Stimulated activated CD8-positive, alpha-beta memory T cell treated with anti-CD3 and anti-CD28 coated beads, Interleukin-15, amount 100 ng/mL, for 24 hours (primary cell): ENCODE results near the gene JARID2.

ENCODE experiments used
- DNase-seq: peaks from one replicate; pipeline ENCODE4 v3.0.0-alpha.2; 2020; ENCODE audit warnings: low read depth

The JARID2 gene

DNA sequence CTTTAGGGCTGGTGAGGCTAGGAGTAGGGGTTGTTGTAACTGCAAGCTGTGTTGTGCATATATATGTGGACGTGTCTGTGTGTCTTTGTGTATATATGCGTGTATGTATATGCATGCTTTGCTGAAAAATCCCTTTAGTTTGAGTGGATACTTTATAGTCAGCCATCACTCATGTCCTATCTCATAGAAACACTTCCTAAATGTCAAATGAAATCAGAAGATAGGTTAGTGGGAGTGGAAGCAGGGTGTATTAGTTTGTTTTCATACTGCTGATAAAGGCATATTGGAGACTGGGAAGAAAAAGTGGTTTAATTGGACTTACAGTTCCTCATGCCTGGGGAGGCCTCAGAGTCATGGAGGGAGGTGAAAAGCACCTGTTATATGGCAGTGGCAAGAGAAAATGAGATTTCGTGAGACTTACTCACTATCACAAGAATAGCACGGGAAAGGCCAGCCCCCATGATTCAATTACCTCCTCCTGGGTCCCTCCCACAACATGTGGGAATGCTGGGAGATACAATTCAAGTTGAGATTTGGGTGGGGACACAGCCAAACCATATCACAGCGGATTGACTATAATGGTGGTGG lies 131.1 kb downstream of the JARID2 start:
- DNase-seq, result no peak

DNA sequence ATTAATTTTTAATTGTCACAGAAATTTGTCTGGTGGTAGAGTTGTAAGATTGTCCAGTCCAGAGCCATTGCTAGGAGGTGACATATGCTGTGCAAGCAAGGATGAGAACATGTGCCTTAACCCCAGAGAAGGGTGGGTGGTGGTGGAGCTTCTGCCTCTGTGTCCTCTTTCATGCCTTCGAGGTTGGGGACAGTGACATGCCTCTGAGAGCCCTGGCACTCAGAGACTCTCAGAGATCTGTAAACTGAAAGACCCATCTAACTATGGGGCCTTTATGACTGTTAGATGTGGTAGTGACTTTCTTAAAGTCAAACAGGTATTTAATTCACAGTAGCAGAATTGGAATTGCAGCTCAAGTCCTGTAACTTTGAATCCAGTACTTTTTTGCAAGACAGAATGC lies 132.4 kb downstream of the JARID2 start:
- no peak for DNase-seq

DNA sequence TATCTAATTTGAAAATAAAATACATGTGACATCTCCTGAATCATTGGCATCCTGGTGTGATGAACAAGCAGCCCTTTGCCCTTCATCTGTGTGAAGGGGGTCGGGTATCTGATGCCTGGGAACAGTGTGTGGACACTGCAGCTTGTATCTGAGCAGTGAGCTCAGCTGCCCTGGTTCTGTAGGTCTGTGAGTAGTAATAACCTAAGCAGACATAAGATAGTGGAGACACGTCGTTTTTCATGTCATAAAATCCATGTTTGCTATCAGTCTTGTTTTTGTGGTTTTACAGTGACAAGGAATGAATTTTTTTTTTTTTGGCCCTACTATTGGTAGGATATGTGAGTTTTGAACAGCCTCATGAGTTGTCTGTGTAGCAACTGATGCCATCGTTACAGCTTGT lies 133.0 kb downstream of the JARID2 start:
- DNase-seq, result no peak

DNA sequence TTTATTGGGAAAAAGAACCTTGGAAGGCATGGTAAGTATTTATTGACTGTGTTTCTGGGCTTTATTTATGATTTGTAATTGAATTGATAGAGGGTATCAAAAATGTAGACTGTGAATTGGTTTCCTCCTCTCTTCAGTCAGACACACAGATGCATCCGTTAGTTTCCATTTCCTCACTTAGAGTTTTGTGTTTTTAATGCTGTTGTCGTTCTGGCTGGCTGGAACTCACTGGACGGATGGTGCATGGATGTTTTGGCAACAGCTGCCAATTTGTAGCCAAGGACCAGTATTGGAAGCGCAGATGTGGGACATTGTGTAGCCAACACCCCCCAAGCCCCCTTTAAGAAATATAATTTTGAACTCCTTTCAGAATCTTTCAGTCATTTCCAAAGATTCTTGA lies 134.5 kb downstream of the JARID2 start:
- no peak for DNase-seq

DNA sequence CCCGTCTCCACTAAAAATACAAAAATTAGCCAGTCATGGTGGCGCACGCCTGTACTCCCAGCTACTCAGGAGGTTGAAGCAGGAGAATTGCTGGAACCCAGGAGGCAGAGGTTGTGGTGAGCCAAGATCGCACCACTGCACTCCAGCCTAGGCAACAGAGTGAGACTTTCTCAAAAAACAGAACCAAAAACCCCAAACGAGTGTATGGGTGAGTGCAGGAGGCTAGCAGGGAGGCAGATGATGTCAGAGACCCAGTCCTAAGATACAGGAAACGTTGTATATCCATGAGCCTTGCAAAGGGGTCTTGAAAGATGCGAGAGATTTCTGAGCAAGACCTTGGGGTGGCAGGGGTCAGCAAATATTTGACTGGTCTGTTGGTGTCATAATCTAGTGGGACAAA lies 136.2 kb downstream of the JARID2 start:
- no peak for DNase-seq

DNA sequence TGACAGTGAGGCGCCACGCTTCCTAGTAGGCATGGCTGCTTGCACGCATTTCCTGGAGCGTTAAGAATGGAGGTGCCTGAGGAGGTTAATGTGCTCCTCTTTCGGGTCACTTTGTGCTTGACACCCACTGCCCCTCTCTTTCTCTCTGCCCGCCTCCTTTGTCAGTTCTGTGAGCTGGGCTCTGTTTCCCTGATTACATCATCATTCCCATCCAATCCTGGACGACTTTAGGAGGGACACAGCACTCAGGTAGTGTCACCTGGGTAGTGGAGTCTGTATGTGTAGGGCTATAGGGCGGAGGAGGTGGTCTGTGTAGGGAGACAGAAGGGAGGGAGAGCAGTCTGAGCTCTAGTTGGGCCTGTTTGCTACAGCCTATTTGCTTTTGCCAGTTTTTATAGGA lies 136.8 kb downstream of the JARID2 start:
- DNase-seq, result no peak

DNA sequence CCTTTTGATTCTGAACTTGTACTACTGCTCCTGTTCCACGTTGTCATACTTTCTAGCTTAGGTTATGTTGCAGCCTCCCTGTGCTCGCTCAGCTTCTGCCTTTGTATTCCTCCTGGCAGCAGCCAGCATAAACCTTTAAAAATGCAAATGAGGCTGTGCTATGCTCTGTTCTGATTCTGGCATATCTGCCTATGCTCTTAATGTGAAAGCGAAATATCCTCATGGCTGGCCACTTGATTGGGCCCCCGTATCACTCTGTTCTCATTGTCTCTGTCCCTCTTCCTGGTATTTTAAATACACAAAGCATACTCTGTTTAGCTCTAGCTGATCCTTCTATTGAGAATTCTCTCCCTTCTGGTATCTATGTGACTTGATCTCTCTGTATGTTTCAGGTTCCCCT lies 139.0 kb downstream of the JARID2 start:
- no peak for DNase-seq

DNA sequence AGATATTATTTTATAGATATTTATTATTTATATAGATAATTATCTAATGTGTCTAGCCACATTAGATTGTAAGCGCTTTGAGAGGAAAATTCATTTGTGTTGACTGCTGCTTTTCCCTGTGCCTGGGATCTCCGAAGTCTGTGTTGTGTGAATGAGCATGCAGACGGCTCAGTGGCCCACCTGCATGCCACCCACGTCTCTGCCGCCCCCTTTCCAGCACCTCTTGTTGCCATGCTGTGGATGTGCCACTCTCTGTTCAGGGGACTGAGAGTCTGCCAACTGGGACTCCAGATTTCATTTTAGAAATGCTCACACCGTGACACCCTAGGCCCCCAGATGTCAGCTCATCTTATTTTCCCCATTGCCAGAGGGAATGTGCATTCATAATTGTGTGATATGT lies 139.7 kb downstream of the JARID2 start:
- no peak for DNase-seq

DNA sequence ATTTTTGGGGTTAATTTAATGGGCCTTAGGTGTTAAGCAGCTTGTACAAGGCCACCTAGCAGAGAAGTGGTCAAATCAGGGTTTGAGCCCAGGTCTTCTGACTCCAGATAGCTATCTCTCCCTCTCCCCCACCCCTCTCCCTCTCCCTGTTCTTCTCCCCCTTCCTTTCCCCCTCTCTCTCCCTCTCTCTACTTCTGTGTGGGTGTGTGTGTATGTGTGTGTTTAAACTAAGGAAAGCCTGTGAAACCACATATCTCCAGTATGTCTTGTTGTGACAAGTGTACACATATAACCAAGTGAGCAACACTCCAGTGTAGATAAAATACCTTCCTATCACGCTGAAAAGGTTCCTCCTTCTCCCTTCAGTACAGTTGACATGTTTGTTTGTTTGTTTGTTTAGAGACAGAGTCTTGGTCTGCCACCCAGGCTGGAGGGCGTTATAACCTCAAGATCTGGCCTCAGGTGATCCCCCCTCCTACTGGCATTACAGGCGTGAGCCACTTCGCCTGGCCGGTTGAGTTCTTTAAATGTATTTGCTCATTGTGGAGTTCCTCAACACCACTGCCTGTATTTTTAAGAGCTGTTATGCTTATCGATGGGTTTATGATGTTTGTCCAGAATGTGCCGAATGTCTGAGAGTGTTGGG lies 140.4 kb downstream of the JARID2 start:
- DNase-seq, result no peak

DNA sequence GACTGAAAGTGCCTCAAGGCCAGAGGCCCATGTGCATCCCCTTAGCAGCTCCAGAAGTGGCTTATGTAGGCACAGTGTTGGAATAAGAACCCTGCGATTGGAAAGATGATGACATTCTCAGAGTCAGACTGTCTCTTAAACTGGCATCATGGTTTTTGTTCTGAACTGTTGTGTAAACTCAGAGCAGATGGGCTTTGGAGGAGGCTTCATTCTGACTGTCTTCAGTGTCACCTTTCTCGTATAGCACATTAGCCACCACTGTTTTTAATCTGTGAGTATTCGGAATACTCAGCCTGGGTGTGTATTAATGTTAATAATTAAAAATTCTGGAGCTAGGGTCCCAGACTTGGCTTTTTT lies 140.9 kb downstream of the JARID2 start:
- DNase-seq, result no peak

DNA sequence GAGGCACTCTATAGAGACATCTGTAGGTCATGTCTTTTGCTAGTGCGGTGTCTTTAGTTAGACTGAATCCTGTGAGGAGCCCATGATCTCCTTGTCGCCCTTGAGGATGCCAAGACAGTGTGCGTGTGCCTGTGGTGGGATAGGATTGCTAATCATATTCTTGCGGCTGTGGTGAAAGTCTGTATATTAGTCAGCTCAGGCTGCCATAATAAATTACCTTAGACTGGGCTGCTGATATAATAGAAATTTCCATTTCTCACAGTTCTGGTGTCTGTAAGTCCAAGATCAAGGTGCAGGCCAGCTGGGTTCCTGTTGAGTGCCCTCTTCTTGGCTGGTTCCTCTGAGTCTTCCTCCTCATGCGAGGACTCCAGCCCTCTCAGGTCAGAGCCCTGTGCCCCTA lies 141.2 kb downstream of the JARID2 start:
- no peak for DNase-seq

DNA sequence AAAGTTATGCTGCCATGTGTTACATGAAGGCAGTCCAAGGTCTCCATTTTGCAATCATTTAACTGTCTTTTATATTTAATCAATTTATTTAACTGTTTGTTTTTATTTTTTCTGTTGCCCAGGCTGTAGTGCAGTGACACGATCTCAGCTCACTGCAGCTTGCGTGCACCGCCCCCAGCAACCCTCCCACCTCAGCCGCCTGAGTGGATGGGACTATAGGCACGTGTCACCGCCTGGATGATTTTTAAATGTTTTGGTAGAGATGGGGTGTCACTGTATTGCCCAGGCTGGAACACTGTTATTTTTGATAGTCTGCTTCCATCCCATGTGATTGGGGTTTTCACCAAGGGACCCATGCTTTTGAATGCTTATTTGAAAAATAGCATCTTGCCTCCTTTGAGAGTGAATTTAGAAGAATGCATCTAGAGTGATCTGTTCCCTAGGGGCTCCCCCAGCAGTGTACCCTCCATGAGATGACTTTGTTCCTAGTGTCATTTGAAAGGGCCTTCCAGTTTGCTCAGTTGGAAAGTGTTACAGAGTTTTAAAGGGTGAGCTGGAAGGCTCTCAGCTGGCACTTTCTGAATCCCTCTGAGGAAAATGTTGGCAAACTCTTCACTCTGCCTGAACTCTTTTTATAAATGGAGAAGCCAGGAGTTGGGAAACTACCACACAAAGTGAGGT lies 143.4 kb downstream of the JARID2 start:
- DNase-seq, result no peak

DNA sequence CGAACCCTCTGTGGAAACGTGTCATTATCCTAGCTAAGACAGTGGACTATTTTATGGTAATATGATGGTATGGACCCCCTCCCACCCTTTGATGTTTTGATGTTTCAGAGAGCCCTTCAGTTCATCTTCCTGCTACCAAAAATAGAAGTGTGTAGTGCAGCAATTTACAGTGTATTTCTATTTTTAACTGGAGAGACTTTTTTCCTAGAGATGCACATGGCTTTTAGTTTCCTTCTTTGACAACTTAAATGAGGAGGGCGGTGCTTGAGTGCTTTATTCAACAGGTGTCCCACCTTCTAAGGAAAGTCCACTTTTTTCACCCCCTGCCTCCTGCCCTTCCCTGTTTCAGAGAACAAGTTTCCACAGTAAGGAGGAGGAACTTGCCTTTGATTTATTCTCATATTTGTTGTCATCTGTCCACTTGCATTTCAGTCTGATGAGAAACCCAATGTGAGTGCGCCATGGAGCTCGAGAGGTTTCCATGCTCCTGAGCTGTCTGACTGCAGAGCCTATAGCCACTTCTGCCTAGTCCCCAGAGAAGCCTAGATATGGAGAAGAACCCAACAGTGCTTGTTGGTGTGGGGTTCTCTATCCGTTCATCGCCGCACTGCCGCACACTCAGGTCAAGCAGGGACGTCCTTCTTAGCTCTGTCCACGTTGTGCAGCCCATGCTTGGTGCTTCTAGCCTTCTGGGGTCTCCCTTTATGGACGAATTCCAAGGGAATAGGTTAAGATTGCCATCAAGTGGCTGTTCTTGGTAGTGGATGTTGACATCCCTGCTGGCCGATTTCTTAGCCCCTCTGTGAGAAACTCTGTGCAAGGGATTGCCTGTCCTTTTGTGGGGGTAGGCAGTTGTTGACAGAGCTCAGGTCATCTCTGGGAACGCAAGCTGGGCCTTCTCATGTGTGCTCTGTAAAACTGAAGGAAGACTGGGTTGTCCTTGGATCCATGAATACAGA lies 144.2 kb downstream of the JARID2 start:
- no peak for DNase-seq

DNA sequence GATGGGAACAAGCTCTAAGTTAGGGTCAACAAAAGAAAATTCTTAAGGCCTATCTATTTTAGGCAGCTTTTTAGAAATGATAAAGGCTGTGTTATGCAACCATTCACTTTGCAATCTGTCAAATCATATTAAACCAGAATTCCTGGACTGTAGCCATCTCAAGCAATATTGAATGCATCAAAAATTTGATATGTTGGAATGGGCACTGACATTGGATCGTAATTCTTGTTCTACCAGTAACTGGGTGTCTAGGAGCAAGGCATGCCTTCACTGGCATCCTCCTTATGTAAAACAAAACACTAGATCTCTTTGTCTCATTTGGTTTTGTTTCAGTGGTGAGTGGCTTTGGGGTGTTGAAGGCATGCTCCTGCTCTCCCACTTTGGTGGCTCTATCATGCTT lies 145.6 kb downstream of the JARID2 start:
- DNase-seq, result no peak

DNA sequence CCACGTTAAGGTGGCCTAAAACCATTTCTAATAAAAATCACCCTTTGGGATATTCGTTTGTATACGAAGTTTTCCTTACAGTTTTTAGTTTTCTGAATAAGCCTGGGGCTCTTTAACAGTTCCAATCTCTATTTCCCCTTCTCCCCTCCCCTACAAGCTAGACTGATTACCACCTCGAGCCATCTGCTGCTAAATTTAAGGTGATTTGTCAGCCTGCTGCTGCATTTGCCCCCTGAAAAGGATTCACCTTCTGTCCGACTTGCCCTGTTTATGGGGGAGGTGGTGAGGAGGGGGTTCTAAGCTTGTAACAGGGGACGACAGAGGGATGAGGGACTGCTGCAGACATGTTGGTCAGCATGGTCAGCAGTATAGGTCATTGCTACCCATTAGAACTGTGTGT lies 146.3 kb downstream of the JARID2 start:
- DNase-seq, result no peak

DNA sequence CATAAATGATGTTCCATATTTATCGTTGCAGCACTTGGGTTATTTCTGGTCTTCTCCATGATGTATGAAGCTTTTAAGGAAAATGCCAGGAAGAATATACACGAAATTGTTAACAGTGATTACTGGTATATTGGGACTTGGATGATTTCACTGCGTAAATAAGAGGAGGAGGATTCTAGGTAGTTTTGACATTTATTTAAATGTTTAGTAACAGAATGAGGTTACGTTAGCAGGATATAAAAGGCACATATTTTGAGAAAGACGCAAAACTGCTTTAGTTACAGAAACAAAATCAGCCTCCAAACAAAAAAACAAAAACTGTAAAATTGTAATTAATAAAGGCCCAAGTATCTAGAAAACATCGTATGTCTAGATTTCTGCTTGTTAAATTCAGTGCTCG lies 147.7 kb downstream of the JARID2 start:
- no peak for DNase-seq

DNA sequence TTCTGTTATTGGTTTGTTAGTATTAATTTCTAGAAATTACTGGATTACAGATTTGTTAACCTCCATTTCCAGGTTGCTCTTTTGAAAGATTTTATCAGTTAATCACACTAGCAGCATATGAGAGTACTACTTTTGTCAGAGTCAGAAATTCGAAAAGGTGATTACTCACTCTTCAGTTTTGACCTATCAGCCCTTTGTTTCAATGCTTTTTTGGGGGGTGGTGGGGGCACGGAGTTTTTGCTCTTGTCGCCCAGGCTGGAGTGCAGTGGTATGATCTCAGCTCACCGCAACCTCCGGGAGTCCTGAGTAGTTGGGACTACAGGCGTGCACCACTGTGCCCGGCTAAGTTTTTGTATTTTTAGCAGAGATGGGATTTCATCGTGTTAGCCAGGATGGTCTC lies 149.2 kb downstream of the JARID2 start:
- no peak for DNase-seq

DNA sequence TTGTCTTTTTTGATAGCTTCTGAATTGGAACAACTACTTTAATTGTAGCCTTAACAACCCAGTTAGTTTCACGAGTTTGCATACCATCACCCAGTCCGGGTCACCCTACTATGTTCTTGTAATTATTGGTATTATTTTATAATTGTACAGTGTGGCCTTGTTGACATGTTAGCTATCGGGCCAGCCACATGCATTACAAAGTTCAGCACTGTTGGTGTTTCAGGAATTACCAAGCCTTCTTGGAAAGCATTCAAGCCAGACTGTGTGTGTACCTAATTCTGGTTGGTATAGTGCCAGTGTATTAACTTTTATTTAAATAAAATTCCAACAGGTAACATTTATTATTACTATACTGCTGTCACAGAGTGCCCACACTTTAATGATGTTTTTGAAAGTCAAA lies 150.9 kb downstream of the JARID2 start:
- DNase-seq, result no peak

DNA sequence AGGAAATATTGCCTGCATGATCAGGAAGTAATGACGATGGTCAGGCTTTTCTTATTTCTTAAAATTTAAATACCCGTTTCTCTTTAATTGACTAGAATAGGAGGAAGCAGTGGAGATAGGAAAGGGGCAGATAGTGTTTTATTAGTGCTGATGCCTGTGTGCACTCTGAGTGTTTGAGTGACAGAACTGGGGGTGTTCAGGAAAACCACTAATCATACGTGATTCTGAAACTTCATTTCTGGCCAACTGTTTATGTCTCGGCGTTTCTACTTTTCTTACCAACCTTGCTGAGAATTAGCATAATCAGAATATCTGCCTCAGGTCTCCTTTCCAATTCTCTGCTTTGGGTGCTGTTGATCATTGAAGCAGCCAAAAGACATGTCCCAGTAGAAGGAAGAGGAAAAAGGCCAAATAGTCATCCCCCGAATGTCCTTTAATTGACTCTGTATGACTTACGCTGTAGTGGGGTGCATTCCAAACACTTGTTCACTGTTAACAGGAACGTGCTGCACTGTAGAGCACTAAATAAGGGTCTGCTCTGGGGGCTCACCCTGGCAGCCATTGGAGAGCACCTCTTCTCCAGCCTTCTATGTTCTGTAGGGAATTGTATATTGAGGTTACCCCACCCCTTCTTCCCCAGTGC lies 152.9 kb downstream of the JARID2 start:
- no peak for DNase-seq

DNA sequence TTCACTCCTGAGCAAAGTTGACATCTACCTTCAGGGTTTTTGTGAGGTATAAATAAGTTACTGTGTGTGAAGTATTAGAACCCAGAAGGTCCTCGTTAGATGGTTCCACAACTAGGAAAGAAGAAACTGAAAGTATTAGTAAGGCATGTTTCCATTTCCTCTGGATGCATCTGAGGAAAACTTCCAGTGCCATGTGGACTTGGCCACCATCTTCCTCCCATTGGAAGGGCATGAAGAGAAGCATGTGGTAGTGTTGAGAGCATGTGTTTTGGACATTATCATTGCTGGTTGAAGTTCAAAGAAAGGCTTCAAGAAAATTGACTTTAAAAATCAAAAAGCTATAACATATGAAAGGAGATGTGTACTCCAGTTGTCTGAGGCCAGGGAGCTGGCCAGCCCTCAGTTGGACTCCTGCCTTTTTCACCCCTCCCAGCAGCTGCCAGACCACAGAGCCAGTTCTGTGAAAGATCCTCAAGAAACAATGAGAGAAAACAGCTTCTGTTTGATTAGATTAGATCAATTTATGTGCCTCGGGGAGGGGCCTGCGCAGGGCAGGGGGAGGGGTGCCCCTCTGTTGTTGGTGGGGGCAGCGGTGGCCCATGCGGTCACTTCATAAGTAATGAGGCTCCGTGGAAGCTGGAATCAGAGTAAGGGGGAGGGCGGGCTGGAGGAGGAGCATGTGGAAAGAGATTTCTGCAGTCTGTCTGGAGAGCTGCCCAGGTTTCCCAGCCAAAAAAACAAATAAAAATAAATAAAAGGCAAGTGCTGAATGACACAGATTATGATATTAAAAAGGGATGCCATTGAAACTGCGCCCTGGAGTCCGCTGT lies 154.0 kb downstream of the JARID2 start:
- no peak for DNase-seq

DNA sequence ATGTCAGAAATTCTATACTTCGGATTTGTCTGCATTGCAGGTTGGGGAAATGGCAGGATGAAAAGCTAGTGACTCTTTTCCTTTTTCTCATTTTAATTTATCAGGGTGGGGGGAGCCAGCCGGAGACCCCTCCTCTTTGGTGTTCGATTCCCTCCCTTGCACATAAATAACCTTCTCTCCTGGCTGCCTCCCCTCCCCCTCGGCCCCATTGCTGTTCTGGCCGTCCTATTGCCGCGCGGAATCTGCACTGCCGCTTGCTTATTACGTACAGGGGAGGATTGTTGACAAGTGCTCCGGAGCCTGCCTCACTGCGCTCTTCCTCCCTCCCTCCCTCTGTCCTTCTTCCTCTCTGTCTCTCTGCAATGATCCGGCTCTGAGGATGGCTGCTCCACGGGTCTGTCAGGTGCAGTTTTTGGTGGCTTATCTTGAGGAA lies 154.7 kb downstream of the JARID2 start:
- no peak for DNase-seq
